ENCODE measurements around the gene CDK13. TPM values are rescaled to one million over a fixed set of nuclear protein-coding genes. Genes with fewer than 3 reads are reported as not detected.
"Not testable (repeated sequence)": the region's sequence is repeated elsewhere in the genome, so short reads cannot be mapped to it uniquely, and the experiment has no call there.

CDK13 gene
- total RNA-seq, 2 donors from 2014 or later = 26.9 to 28.1 TPM

DNA sequence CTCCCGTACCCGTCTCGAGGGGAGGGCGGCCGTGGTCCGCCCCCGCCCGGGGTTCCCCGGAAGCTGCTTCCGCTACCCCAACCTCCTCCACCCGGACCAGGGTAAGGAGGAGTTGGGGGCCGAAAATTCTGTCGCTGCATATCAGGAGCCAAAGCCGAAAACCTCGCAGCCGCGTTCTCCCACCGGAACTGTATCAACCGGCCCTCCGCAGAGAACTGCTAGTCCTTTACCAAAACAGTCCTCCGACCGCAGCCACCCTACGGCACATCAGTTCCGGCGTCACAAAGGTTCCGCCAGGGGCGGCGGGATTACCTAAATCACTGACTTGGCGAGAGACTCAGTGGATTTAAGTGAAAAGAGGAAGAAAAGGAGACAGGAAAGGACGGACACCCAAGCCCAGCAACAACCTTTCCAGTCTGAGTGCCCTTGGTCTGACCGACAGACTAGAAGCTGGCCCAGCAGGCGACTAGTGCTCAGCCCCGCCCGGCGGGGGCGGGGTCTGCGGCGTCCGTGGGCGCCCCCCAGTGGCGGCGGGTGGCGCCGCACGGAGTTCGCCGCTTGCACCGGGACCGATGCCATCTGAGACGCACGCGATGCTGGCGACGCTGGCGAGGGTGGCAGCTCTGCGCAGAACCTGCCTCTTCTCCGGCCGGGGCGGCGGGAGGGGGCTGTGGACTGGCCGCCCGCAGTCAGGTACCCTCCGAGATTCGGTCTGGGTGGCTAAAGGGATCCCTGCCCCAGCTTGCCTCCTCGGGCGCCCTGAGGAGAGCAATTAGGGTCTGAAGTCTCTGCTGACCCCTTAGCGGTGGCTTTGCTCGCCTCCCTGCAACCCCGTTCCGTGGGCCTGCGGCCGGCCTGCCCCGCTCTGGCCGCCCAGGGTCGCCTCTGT is 184.6 kb downstream of the CDK13 start, which contains the start of the genes MPLKIP and SUGCT:
TSS of gene MPLKIP (minus strand) at position 195 of the 889 bp plus-strand sequence. CDS start at position 140, 55 bp downstream.
TSS of gene SUGCT (plus strand) at position 578 of the 889 bp plus-strand sequence.
- ATAC-seq = peak; percentile 96 to 97

DNA sequence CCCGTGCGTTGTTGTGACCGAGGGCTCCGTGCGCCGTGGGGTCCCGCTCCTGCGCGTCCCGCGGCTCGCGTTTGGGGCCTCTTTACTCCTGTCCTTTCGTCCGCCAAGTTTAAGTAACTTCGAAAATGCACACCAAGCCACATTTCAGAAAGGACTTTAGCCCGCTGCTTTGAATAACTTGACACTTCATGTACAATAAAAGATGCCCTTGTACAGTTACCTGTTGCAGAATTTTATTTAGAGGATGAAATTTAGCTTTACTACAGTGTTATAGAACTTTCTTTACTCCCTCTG is 185.2 kb downstream of the CDK13 start:
- intact Hi-C loops (cut with DNase I) = no loop called here
- ATAC-seq (no peak), DNase-seq (no peak)

More for the DNA sequence above, 184.6 kb downstream of the CDK13 start, which contains the start of the genes MPLKIP and SUGCT:
- intact Hi-C loops (cut with DNase I) = loop anchor here in 1 of 2 donors (5.0 kb wide), 1 partner anchor 237 kb away; no protein-coding TSS in a partner anchor
- DNase-seq = peak; percentile 87

DNA sequence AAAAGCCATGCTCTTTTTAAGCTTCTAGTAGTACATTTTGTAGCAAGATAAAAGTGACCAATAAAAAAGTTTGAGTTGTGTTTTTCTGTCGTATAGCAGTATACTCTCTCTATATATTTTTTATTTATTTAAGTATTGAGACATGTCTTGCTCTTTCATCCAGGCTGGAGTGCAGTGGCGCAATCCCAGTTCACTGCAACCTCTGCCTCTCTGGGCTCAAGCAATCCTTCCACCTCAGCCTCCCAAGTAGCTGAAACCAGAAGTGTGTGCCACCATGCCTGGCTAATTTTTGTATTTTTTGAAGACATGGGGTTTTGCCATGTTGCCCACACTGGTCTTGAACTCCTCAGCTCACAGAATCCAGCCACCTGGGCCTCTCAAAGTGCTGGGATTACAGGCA is 187.5 kb downstream of the CDK13 start:
- intact Hi-C loops (cut with DNase I) = no loop called here
- DNase-seq (no peak), ATAC-seq (no peak)

DNA sequence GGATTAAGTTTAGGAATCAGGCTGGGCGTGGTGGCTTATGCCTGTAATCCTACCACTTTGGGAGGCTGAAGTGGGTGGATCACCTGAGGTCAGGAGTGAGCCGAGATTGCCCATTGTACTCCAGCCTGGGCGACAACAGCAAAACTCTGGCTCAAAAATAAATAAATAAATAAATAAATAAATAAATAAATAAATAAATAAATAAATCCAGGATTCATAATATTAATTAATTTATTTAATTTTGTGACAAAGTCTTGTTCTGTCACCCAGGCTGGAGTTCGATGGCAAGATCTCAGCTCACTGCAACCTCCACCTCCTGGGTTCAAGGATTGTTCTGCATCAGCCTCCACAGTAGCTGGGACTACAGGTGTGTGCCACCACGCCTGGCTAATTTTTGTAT is 188.9 kb downstream of the CDK13 start:
- intact Hi-C loops (cut with DNase I) = no loop called here
- ATAC-seq (no peak), DNase-seq (no peak)

DNA sequence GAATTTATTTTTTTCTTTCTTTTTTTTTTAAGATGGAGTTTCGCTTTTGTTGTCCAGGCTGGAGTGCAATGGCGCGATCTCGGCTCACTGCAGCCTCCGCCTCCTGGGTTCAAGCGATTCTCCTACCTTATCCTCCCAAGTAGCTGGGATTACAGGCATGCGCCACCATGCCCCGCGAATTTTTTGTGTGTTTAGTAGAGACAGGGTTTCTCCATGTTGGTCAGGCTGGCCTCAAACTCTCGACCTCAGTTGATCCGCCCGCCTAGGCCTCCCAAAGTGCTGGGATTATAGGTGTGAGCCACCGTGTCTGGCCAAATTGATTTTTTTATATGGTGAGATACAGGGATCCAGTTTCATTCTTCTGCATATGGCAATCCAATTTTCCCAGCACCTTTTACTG is 189.8 kb downstream of the CDK13 start:
- ATAC-seq; intact Hi-C loops (cut with DNase I); DNase-seq: not testable (repeated sequence)

DNA sequence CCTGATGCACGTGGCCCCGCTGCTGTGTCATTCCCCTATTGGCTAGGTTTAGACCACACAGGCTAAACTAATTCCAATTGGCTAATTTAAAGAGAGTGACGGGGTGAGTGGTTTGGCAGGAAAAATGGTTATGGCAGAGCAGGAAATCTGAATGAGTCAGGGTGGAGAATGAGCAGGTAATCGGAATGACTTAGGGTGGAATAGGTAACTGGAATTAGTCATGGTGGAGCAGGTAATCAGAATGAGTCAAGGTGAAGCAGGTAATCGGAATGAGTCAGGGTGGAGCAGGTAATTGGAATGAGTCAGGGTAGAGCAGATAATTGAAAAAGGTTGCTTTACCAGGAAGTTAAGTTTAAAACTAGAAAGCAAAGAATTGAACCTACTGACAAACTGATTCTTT is 191.9 kb downstream of the CDK13 start:
- DNase-seq; intact Hi-C loops (cut with DNase I); ATAC-seq: not testable (repeated sequence)

DNA sequence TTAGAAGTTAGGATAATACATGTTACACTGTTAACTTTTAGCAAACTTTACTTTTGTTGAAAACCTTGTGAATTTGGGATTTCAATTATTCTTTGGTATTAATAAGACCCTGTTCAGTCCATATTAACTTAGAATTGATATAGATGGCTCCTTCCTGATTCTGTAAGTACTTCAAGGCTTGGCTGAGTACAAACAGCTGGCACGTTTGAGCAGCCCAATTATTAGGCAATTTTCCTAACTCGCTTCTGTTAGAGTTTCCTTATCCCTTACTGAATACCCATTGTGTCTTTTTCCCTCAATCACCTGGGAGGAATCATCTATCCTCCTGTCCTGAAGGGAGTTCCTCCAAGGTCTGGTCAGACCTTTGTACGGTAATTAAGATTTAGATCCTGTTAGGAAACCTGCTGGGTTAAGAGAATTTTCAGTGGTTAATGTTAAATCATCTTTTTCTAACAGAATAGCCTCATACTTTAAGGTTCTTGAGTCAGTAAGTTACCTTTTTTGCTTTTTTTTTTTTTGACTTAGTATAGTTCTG is 195.6 kb downstream of the CDK13 start:
- intact Hi-C loops (cut with DNase I) = not testable (repeated sequence)

DNA sequence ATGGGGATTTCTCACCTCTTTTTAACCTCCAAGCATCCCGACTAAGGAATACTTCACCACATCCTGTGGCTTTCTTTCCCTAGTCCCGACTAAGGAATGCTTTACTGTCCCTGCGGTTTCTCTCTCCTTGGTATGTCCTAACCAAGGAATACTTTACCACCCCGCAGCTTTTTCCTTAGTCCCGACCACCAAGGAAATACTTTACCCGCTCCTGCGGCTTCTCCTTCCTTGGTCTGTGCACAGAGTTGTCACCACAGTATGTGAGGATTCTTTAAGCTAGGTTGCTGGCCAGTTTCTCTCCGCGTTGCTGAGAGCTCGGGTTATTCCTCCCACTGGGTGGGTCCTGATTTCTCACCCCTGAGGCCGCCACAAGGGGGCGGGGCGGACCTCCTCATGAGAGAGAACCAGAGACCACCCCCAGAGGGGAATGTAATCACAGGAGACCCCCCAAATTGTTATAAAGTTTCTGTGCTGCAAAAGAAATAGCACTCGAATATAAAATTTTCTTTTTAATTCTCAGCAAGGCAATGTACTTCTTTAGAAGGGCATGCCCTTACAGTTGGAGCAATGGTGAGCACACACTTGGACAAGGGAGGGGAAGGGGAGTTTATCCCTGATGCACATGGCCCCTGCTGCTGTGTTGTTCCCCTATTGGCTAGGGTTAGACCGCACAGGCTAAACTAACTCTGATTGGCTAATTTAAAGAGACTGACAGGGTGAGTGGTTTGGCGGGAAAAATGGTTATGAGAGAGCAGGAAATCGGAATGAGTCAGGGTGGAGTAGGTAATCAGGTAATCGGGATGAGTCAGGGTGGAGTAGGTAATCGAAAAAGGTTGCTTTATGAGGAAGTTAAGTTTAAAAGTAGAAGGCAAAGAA is 197.6 kb downstream of the CDK13 start:
- DNase-seq (no peak), ATAC-seq (no peak)
- intact Hi-C loops (cut with DNase I) = no loop called here

More for the DNA sequence above, 195.6 kb downstream of the CDK13 start:
- DNase-seq, ATAC-seq: not testable (repeated sequence)

DNA sequence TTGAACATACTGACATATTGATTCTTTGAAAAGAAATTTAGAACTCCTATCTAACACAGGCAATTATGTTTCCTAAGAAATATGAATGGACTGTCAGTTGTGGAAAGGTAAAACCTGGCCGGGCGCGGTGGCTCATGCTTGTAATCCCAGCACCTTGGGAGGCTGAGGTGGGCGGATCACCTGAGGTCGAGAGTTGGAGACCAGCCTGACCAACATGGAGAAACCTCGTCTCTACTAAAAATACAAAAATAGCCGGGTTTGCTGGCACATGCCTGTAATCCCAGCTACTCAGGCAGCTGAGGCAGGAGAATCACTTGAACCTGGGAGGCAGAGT is 198.2 kb downstream of the CDK13 start:
- intact Hi-C loops (cut with DNase I); ATAC-seq; DNase-seq: not testable (repeated sequence)

DNA sequence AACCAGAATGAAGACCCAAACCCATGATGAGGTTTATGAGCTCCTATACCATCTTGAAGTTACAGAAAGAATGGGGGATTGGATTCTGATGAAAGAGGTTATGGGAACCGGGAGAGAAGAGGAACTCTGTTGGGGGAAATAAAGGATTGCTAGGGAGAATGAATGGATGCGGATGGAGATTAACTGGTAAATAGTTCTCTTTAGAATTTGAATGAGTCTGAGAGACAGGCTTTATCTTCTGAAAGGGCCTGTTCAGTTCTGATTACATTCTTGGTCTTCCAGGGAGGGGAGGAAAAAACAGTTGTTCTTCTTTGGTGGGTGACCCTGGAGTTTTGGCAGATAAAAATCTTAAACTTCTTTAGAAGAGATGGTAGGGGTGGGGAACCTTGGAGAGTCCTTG is 198.6 kb downstream of the CDK13 start:
- ATAC-seq (no peak), DNase-seq (no peak)
- intact Hi-C loops (cut with DNase I) = no loop called here

Other genes starting within 250 kb of the CDK13 start
- gene MPLKIP, start 184.4 kb downstream of the CDK13 start, total RNA-seq = 10 to 100 TPM; 17.1 to 20.5 TPM
- gene SUGCT, start 184.7 kb downstream of the CDK13 start, total RNA-seq = 1 to 10 TPM; 4.1 to 4.4 TPM